GM18868 (cell line): ENCODE measurements around the gene CA6.
"Not testable (repeated sequence)": the region's sequence is repeated elsewhere in the genome, so short reads cannot be mapped to it uniquely, and the experiment has no call there.

Experiments
- ATAC-seq: cut with Tn5 transposase; IDR thresholded peaks from one replicate; pipeline ENCODE4 v1.9.1; 2021; ENCODE audit warnings: mild to moderate bottlenecking, moderate library complexity; ENCODE audit not compliant: unreplicated experiment

Gene CA6

DNA sequence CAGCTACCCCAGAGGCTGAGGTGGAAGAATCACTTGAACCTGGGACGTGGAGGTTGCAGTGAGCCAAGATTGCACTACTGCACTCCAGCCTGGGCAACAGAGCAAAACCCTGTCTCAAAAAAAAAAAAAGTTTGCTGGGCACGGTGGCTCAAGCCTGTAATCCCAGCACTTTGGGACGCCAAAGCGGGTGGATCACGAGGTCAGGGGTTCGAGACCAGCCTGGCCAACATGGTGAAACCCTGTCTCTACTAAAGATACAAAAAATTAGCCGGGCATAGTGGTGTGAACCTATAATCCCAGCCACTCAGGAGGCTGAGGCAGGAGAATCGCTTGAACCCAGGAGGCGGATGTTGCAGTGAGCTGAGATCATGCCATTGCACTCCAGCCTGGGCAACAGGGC, 23.2 kb downstream of the CA6 start:
- not testable (repeated sequence) for ATAC-seq

DNA sequence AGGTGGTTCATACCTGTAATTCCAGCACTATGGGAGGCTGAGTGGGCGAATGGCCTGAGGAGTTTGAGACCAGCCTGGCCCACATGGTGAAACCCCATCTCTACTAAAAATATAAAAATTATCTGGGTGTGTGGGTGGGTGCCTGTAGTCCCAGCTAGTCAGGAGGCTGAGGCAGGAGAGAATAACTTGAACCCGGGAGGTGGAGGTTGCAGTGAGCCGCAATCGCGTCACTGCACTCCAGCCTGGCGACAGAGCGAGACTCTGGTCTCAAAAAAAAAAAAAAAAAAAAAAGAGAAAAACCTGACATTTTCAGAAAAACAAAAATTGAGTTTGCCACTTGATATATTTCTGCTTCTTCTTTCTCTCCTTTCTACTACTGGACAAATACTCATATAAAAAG, 24.3 kb downstream of the CA6 start:
- ATAC-seq: no peak

GRCh38 chr1:8970870-8971337, 25.2 kb downstream of the CA6 start:
- no peak for ATAC-seq

- ATAC-seq: no peak
Measured at GRCh38 chr1:8974551-8974950, 28.9 kb downstream of the CA6 start.

GRCh38 chr1:8976338-8976737, 30.7 kb downstream of the CA6 start:
- ATAC-seq: no peak

DNA sequence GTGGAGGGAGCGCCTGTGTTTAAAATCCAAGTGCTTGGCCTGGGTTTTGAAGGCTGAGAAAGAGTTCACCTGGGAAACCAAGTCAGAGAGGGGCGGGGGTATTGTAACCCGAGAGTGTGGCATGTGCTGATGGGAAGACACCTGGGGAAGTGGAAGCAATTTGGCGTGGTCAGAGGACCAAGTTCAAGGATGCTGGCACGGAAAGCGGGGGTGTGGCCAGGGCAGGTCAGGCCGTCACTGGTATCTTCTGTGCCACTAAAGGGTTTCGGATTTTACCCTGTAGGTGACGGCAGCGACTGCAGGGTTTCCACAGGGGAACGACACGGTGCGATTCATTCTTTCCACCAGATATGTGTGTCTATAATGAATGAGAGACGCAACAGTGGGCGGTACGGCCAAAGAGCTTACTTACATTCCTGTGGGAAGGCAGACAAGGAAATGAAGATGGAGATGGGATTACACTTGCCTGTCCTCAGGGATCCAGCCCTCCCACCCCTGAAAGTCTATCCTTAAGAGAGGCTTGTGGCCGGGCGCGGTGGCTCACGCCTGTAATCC, 31.3 kb downstream of the CA6 start:
- ATAC-seq: no peak

- ATAC-seq: no peak
Measured at GRCh38 chr1:8980656-8981055, 35.0 kb downstream of the CA6 start.

- no peak for ATAC-seq
Measured at GRCh38 chr1:8981169-8981568, 35.5 kb downstream of the CA6 start.

DNA sequence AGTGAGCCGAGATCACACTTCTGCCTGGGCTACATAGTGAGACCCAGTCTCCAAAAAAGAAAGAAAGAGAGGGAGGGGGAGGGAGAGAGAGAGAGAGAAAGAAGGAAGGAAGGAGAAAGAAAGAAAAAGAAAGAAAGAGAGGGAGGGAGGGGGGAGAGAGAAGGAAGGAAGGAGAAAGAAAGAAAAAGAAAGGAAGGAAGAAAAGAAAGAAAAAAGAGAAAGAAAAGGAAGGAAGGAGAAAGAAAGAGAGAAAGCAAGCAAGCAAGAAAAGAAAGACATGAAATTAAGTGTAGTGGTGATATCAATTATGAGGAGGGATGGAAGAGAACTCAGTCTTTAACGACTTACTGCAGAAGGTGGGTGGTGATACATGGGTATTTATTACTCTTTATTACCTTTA, 38.5 kb downstream of the CA6 start:
- no peak for ATAC-seq

- ATAC-seq: no peak
Measured at GRCh38 chr1:8984990-8985389, 39.3 kb downstream of the CA6 start.

DNA sequence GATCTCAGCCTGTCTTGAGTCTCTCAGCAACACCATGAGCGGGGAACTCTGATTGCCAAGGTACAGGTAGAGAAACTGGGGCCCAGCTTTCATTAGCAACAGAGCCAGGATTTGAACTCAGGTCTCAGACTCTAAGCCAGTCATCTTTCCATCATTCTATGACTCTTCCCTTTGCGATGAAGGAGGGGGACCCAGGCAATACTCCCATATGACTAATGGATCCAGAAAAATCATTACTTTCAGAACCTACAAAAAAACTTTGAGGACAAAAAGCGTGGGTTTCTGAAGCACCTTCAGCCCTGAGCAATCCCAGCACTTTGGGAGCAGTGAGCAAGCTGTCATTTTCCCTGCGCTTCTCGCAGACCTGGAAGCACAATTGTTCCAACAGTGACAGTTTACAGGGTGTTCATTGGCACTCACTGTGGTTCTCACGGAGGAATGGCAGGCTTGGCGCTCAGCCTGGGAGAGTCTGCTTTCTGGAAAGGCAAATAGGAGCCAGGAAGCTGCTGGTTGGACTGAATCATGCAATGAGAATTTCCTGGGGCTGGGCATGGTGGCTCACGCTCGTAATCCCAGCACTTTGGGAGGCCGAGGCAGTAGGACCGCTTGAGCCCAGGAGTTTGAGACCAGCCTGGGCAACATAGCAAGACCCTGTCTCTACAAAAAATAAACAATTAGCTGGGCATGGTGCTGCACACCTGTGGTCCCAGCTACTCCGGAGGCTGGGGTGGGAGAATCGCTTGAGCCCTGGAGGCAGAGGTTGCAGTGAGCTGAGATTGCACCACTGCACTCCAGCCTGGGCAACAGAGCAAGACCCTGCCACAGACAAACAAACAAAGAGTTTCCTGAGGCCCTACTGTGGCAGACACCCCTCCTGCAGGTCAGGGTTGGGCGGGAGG, 40.5 kb downstream of the CA6 start:
- ATAC-seq: no peak

DNA sequence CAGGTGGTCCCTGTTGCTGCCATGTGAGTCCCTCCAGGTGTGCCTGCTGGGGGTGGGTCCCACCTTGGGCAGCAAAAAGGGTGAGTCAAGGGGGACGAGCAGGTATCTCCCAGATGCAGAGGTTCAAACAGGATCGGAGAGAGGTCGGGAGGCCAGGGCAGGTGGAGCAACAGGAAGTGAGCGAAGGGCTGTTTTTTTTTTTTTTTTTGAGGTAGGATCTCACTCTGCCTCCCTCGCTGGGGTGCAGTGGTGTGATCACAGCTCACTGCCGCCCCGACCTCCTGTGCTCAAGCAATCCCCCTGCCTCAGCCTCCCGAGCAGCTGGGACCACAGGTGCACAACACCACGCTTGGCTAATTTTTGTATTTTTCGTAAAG, 41.1 kb downstream of the CA6 start:
- ATAC-seq: no peak

- ATAC-seq: no peak
Measured at GRCh38 chr1:8987881-8988617, 42.4 kb downstream of the CA6 start.

DNA sequence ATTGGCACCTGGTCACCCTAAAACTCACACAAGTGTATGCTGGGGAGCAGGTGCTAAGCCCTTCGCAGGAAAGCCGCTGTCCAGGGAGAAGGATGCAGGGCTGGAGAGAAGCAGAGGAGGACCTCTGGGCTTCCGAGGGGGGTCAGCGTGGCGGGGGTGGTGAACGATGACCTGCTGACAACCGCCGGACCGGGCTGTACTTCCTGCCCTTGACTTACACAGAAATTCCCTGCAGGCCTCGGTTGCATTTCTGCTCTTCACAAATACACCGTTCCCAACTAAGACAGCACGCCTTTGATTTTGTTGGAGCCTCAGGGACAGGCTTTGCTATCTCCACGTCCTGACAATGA, 42.9 kb downstream of the CA6 start:
- ATAC-seq: no peak

DNA sequence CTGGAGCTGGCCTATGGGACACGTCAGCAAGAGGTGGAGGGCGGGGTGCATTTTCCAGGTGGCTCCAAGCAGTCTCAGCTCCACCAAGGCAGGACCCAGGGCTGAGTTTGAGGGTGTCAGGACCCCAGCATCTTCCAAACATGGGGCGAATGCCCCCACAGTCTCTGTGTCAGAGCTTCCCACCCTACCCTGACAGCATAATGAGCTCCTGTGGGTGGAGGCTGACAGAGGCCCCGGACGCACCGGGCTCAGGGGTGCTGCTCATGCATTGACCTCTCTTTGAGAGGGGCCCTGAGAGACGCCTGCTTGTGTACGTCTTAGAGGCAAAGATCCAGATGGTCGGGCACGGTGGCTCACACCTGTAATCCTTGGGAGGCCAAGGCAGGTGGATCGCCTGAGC, 43.4 kb downstream of the CA6 start:
- no peak for ATAC-seq

DNA sequence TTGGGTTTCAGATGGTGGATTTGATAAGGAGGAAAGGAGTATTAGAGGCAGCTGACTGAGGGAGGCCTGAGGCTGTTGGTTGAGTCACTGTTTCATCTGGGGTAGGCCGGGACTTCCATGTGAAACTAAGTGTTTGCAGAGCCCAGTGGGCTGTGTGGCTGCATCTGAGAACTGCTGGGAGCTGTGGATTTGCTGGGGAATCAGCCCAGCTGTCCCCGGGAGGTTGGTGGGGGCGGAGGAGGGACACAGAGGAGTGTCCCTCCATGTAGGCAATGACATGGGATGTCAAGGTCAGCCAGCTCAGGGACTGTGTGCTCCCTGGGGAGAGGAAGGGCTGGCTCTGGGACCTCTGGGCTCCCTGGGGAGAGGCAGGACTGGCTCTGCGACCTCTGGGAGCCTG, 44.2 kb downstream of the CA6 start:
- no peak for ATAC-seq

GRCh38 chr1:8992936-8993687, 47.4 kb downstream of the CA6 start:
- ATAC-seq: no peak

- ATAC-seq: not testable (repeated sequence)
Measured at GRCh38 chr1:8993962-8994675, 48.5 kb downstream of the CA6 start.

GRCh38 chr1:9001534-9002214, 56.0 kb downstream of the CA6 start:
- ATAC-seq: not testable (repeated sequence)

DNA sequence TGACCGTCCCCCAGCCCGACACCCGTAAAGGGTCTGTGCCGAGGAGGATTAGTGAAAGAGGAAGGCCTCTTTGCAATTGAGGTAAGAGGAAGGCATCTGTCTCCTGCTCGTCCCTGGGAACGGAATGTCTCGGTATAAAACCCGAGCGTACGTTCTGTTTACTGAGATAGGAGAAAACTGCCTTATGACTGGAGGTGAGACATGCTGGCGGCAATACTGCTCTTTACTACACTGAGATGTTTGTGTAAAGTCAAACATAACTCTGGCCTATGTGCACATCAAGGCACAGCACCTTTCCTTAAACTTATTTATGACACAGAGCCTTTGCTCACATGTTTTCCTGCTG, 56.5 kb downstream of the CA6 start:
- ATAC-seq: not testable (repeated sequence)
